B cell (primary cell): ENCODE measurements around the gene MST1R.

Source experiments
- EZH2 ChIP-seq: IDR thresholded peaks from 2 replicates; pipeline ENCODE4 v1.6.1; 2012; ENCODE audit warnings: borderline replicate concordance, low read depth, mild to moderate bottlenecking, moderate library complexity, low read length; ENCODE audit not compliant: insufficient read depth, poor library complexity, severe bottlenecking
- TF ChIP-seq, protein P1 (sequence below): fragments of 200-600 bp; IDR thresholded peaks from one replicate; pipeline ENCODE4 v1.8.0; 2022; ENCODE audit warnings: antibody characterized with exemption, mild to moderate bottlenecking

DNA sequence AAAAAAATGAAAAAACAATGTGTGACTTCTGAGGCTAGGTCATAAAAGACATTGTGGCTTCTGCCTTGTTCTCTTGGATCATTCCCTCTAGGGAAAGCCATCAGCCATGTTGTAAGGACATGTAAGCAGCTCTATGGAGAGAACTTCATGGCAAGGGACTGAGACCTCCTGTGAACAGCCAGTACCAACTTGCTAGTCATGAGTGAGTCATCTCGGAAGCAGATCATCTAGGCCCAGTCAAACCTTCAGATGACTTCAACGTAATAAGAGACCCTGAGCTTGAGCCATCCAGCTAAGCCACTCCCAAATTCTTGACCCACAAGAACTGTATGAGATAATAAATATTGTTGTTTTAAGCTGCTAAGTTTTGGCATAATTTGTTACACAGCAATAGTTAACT, 21.0 kb upstream of the MST1R start:
- no peak for TF ChIP-seq EZH2
- TF ChIP-seq, protein P1, sequence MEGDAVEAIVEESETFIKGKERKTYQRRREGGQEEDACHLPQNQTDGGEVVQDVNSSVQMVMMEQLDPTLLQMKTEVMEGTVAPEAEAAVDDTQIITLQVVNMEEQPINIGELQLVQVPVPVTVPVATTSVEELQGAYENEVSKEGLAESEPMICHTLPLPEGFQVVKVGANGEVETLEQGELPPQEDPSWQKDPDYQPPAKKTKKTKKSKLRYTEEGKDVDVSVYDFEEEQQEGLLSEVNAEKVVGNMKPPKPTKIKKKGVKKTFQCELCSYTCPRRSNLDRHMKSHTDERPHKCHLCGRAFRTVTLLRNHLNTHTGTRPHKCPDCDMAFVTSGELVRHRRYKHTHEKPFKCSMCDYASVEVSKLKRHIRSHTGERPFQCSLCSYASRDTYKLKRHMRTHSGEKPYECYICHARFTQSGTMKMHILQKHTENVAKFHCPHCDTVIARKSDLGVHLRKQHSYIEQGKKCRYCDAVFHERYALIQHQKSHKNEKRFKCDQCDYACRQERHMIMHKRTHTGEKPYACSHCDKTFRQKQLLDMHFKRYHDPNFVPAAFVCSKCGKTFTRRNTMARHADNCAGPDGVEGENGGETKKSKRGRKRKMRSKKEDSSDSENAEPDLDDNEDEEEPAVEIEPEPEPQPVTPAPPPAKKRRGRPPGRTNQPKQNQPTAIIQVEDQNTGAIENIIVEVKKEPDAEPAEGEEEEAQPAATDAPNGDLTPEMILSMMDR = no peak
